ENCODE measurements around the gene MCTS1.
"Not testable (repeated sequence)": the region's sequence is repeated elsewhere in the genome, so short reads cannot be mapped to it uniquely, and the experiment has no call there.

Gene MCTS1, protein sequence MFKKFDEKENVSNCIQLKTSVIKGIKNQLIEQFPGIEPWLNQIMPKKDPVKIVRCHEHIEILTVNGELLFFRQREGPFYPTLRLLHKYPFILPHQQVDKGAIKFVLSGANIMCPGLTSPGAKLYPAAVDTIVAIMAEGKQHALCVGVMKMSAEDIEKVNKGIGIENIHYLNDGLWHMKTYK

GRCh38 chrX:120603707-120604360 is at the start of gene MCTS1:
TSS of gene MCTS1 (plus strand) at chrX:120604101. CDS start at chrX:120604237, 136 bp downstream.
- peak; percentile 53 for DNase-seq

- no peak for DNase-seq
Measured at GRCh38 chrX:120556251-120556650, 47.6 kb upstream of the MCTS1 start.

- no peak for DNase-seq
Measured at GRCh38 chrX:120559804-120560203, 44.1 kb upstream of the MCTS1 start.

DNA sequence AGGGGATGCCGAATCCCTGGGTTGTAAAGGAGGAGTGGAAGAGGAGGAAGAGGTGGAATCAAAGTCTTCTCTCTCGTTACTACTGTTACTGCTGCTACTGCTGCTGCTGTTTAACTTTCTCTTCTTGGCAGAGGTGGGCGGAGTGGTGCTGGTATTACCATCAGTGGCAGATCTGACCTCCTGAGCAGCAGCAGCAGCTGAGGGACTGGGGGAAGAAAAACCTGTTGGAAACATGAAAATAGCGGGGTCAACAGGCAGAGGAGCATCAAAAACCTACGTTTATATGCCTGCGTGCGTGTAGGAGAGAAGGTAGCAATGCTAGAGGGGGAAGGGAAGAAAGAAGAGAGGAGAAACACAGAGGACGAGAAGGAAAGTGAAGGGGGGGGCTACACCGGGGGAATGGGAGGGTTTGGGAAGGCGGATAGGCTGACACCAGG is 43.5 kb upstream of the MCTS1 start:
- DNase-seq, result no peak

DNA sequence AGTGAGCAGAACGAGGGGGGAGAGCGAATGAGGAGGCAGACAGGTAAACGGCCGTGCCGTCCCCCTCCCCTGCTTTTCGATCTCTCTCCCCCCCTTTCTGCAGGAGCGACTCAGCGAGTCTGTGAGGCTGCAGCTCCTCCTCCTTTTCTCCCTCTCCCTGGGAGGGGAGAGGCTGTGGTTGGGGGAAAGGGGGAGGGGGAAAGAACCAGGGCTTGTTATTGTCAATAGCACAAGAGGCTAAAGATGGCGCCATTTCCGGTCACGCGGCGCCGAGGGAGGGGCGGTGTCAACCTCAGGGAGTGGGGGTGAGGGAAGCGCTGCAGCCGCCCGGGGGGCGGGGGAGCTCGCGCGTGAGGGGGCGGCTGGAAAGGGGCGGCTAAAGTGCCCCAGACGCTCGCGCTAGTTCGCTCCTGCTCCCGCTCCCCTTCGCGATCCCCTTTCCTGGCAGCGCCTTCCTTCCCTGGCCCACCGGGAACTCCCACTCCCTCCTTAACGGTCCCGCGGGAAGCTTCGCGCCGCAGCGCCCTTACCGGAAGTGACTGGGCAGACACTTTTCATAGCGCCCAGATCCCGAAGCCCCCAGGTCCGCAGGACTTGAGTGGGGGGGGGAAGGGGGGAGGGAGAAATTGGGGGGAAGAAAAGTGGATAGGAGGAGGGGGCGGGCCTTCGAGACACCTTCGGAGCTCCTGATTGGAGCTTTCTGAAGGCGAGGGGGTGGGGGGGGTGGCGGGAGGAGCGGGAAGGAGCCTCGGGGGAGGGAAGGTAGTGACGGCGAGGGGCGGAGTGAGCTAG is 42.9 kb upstream of the MCTS1 start, which contains the start of gene CUL4B:
TSS of gene CUL4B (minus strand) at position 121 of the 792 bp plus-strand sequence. CDS start 324 bp downstream, outside the sequence.
- peak; percentile 69 for DNase-seq

- no peak for DNase-seq
Measured at GRCh38 chrX:120561634-120562568, 42.0 kb upstream of the MCTS1 start.

- no peak for DNase-seq
Measured at GRCh38 chrX:120562569-120562926, 41.4 kb upstream of the MCTS1 start.

DNA sequence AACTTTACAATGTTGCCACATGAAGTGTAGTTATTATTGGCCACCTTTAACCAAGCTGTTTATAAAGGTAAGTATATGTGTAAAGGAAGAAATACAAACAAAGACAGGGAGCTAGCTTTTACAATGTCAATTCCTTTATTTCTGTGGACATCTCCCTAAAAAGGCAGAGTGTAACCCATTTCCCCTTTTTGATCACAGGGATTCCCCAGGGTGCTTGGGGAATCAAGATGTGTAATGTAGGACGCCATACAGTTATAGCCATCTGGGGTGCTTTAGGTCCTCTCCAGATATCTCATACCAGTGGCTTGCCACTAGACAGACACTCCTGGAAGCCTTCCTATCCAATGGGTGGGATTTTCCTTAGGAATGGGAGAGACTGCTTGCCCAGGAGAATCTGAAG is 39.0 kb upstream of the MCTS1 start:
- DNase-seq, result no peak

- DNase-seq, result no peak
Measured at GRCh38 chrX:120566817-120567216, 37.1 kb upstream of the MCTS1 start.

GRCh38 chrX:120568035-120568434 is 35.9 kb upstream of the MCTS1 start:
- DNase-seq, result no peak

DNA sequence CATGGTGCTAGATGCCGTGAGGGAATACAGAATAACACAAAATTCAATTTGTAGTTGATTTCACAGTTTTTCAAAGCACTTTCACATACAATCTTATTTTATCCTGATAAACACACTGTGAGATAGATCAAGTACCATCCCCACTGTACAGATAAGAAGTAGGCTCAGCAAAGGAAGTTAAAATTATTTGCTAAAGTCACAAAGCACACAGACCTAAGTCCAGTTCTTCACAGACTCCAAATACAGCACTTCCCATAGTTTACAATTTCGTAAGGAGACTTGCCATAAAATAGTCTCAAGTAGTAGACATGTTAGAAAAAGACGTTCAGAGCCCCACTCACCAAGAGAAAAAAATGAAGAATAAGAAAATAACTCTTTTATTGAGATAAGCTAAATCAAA is 35.3 kb upstream of the MCTS1 start:
- no peak for DNase-seq

GRCh38 chrX:120570011-120570600 is 33.8 kb upstream of the MCTS1 start:
- DNase-seq, result no peak

GRCh38 chrX:120573806-120574205 is 30.1 kb upstream of the MCTS1 start:
- not testable (repeated sequence) for DNase-seq

- no peak for DNase-seq
Measured at GRCh38 chrX:120575379-120576114, 28.4 kb upstream of the MCTS1 start.

DNA sequence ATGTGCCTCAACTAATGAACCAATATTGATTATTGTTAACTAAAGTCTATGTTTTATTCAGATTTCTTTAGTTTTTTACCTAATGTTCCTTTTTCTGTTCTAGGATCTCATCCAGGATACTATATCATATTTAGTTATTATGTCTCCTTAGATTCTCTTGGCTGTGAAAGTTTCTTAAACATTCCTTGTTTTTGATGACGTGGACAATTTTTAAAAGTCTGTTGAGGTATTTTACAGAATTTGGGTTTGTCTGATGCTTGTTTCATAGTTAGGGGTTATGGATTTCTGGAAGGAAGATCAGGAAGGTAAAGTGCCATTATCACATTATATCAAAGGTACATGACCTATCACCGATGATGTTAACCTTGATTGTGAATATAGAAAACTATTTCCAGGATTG is 18.2 kb upstream of the MCTS1 start:
- no peak for DNase-seq

- no peak for DNase-seq
Measured at GRCh38 chrX:120604361-120604782, 471 bp downstream of the MCTS1 start.

DNA sequence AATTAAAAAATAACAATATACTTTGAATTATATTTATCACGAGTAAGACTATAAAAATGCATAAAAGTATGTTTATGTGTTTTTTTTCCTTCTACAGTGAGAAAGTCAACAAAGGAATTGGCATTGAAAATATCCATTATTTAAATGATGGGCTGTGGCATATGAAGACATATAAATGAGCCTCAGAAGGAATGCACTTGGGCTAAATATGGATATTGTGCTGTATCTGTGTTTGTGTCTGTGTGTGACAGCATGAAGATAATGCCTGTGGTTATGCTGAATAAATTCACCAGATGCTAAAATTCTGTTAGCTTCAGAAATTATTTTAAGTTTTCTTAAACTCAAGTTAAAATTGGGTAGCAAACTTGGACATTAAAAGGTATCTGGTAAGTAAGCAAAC is 8.2 kb downstream of the MCTS1 start:
- no peak for DNase-seq

DNA sequence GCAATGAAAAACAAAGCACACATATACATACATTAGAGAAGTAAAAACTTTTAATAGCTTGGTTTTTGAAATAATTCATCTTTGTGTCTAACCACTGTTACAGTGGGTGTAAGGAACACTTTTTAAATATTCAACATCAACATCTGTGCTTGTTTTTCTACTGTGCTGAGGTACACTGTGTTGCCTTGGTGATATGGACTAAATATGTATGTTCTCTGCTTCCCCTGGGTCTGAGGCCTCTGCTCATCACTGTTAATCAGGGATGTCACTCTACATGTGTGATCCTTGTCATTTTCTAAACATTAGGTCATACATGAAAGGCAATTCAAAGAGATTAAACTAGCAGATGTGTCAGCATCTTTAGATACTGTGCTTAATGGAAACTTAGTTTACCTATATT is 10.9 kb downstream of the MCTS1 start:
- DNase-seq, result no peak

GRCh38 chrX:120617996-120618630 is 14.2 kb downstream of the MCTS1 start:
- no peak for DNase-seq

- no peak for DNase-seq
Measured at GRCh38 chrX:120625371-120625770, 21.5 kb downstream of the MCTS1 start.
